ENCODE data around the gene UXS1.

UXS1 gene

DNA sequence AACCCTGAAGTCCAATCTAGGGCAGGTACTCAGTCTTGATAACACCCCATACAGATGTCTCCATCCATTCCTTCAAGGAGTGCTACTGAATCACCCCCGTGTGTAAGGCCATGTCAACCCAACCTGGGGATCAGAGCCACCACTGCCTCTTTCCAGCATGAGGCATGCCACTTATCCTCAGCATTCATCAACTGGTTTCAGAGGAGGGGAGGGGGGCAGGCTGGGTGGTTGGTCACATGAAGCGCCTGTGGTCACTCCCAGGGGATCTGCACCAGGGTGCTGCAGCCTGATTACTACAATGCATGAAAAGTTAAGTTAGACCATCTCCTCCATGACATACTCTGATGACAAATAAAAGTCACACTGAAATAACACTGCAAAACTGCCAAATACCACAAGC, 65.0 kb downstream of the UXS1 start:
- no peak for DNase-seq

DNA sequence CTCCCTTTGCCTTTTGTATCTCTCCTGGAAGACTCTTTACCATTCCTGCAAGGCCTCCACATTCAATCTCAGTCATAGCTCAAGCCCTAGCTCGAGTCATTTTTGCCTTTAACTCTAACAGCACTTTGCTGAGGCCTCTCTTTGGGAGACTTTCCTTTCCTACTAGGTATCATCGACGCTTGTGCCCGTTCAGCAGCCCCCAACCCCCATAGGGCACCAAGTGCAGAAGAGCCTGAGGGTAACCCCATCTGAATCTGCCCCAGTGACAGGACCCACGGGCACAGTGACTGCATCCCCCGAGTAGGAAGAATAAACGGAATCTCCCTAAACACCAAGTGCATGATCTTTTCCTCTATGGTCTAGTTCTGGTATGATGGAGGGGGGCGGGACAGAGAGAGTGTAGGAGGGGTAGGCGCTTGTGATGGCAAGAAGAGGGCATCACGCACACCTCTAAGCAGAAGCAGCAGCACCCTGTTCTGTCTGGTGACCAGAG, 66.3 kb downstream of the UXS1 start:
- no peak for DNase-seq

DNA sequence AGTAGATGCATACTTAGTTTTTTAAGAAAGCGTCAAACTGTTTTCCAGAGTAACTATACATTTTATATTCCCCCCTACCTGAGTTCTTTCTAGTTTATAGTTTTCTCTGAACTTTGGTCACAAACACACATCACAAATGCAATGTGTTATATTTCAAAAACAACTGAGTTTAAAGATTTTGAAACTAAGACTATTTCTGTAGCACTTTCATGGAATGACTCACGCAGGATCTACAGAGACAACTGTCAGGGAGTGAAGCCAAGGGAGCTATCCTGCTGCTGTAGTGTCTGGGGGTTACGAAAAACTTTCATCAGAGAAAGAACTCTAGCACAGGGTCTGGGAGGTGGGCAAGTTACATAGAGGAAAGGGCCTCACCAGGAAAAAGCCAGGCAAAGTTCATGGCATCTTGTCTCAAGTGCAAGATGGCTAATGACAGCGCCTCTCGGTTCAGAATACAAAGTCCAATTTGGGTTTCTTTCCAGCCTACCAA, 66.8 kb downstream of the UXS1 start:
- no peak for DNase-seq

- no peak for DNase-seq
Measured at GRCh38 chr2:106126705-106127281, 67.3 kb downstream of the UXS1 start.

DNA sequence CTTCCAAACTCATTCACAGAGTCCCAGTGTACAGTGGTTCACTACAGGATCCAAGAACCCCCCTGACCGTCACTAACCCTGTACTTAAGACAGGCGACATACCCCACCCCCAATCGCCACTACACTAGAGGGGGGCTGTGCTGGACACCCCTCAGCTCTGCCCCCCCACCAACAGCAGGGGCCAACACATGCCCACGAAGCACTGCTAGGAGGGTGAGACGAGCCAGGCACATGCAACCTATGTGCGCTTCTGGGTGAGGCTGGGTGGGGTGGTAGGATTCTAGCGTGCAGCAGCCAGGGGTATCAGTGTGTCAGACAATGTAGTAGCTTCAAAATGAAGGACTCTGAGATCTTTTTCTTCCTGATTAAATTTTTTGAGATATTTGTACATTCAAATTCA, 67.8 kb downstream of the UXS1 start:
- no peak for DNase-seq

- no peak for DNase-seq
Measured at GRCh38 chr2:106124905-106125549, 69.1 kb downstream of the UXS1 start.

DNA sequence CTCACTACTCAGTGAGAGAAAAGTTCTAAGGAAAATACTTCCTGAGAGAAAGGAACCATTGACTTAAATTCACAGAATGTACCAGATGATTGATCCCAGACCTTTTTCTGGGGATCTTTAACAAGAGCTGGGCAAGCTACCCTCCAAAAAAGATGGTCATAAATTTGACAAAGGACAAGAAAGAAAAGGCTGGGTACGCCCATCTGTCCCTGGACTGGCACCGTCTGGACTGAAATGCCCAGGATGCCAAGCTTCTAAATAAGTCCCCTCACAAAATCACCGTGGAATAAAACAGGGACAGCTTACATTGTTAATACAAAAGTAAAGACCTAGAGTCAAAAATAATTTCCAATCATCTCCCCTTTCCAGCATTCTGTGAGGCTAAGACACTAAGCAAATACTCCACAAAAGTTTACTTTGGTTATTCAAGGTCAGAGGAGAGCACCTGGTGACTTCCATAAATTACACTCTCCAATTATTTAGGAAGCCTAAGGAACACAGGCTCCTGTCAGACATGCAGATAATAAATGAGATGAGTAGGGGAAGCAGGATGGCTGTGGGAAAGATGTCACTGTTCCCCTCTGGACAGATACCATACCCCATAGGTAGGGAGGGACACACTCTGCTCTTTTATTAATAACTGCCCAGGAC, 69.9 kb downstream of the UXS1 start:
- no peak for DNase-seq

DNA sequence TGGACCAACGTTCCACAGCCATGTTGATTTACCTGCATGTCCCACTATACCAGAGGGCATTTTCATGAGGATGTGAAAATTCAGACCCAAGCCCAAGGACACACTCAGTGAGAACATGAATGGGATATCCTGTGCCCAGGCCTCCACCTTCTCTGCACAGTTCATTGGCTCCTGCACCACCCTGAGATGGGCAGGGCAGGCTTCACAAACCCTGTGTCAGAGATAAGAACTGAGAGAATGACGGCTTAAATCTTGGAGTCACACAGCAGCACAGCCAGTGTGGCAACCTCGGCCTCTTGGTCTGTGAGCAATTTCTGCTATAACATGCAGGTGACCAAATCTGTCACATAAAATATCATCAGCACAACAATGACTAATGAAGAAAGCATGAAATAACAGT, 71.9 kb downstream of the UXS1 start:
- DNase-seq, result no peak

- no peak for DNase-seq
Measured at GRCh38 chr2:106120432-106120831, 73.7 kb downstream of the UXS1 start.

DNA sequence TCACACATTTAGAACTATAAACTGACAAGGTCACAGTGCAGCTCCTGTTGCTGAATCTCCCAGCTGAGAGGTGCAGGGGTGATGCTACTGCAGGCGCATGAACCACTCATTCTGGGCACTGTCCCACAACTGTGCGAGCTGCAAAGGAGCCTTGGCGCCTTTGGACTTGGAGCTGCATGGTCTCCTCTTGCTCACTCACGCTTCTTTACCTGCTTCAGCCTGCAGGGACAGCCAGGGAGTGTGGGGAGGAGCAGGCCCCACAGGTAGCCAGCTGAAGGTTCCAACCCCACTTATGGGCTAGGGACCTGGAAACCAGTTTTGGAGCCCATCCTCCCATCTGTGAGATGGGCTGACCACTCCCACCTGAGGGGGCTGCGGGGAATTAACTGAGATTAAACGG, 75.0 kb downstream of the UXS1 start:
- DNase-seq, result no peak

GRCh38 chr2:106117882-106118684, 76.0 kb downstream of the UXS1 start:
- DNase-seq, result no peak

GRCh38 chr2:106117347-106117746, 76.8 kb downstream of the UXS1 start:
- no peak for DNase-seq

DNA sequence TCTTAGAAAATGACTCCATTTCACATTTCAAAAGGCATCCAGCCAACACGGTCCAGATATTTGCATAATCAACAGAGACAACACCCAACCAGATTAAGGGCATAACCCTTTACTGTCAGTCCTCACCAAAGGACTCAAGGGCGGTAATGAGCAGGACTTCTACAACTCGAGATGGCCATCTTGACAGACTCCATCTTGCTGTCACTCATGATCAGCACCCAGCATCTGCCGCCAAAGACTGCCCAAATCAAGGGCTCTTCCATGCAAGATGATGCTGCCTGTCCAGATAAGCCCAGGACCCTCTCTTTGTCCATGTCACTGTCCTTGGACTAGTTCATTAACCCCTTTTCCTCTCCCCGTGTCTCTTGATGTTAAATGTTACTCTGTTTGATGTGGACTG, 77.9 kb downstream of the UXS1 start:
- no peak for DNase-seq

DNA sequence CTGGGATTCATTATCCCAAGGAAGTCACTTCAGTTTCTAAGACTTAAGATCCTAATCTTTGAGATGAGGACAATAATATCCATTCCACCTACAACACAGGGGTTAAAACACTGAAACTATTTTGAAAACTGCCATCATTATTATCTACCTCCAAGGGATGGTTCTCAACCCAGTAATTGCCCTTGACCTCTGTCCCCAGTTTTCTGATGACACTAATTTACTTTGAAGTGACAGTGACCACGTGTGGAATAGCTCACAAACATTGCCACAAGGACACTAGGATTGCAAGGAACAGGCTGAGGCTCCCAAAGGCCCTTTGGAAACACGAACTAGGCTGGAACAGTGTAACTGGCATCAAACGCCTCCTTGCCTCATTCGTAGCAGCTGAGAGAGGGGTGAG, 78.4 kb downstream of the UXS1 start:
- no peak for DNase-seq

DNA sequence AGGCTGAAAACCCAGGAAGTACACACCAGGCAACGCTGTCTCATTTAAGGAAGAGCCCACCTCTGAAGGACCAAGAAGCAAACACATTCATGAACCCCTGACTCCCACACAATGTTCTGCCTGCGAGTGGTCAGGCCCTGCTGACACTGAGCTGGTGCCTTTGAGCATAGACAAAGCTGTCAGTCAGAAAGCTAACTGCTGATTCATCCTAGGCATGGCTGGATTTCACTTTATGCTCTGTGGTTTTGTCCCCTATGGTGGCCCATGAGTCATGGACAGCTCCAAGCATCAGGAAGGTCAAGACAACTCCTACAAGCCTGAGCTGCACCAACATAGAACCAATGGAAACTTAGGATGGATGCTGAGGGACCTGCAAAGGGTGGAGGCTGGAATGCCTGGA, 78.9 kb downstream of the UXS1 start:
- DNase-seq, result no peak

DNA sequence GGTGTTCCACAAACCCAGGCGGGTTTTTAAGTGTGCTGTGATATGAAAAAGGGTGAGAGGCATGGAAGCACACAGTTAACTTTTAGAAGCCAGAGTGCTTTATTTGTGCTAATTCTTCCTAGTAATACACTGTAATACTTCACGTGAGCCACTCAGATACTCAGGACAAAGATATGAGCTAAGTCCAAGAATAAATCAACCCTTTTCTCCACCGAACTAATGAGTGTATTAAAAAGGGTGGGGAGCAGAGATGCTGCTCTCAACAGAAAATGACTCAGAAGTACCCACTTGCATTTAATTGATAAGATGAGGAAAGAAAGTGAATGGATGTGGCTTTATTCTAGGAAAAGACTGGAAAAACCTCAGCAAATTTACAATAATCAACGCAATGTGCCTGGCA, 79.9 kb downstream of the UXS1 start:
- DNase-seq, result no peak

- no peak for DNase-seq
Measured at GRCh38 chr2:106113361-106113966, 80.6 kb downstream of the UXS1 start.

DNA sequence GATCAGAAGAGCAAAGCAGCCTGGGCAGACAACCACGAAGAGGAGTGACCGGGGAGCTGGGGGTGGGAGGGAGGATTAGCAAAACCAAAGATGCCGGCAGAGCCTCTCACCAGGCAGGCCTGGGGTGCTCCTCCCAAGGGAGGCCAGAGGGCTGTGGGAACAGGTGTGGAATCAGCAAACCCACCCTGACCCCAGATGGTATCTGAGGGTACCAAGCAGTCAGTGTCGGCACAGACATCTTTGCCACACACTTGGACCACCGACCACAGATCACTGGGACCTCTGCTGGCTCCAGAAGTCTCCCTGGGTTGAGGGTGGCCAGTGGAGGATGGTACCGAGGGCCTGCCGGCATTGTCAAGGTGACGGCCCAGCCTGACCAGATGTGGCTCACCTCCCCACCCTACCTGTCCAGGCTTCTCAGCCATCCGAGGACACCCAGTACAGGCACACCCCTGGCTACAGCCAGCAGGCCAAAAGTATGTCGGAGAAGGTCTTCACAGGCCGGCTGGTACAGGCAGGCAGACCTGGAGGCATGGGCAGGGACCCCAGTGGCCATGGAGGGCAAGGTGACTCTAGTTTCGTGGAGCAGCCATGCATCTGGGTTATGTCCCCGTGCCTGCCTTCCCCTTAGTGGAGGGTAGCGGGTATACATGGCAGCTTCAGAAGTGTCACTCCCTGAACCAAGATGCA, 82.1 kb downstream of the UXS1 start:
- no peak for DNase-seq

- DNase-seq, result no peak
Measured at GRCh38 chr2:106109675-106110424, 84.3 kb downstream of the UXS1 start.

DNA sequence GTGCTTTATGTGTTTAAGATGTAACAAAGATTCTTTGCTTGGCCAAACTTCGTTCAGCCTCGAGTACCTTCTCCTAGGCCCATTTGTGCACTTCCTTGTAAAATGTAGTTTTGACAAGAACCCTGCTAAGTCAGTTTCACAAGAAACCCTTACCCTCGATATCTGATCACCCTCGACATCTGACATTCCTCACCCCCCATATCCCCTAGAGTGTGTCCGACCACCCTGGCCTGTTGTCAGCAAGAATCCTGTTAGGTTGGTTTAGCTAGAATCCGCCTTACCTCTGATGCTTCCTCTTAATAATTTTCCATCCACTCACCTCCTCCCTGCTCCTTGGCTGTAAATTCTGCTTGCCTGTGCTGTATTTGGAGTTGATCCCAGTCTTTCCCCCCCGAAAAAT, 85.3 kb downstream of the UXS1 start:
- no peak for DNase-seq

- DNase-seq, result no peak
Measured at GRCh38 chr2:106108351-106108750, 85.8 kb downstream of the UXS1 start.
